Measurements from ENCODE around the gene SSBP4. TPM values are rescaled to one million over a fixed set of nuclear protein-coding genes. Genes with fewer than 3 reads are reported as not detected.

The SSBP4 gene
- 44.5 to 51.2 TPM (median 47.4 TPM) in 3 replicates for total RNA-seq (2021)
- percentile 43 among the genes with signal in this experiment for Bru-seq, nascent RNA
- long read RNA-seq, experiment 1, transcript SSBP4-202 (17 exons, 1,721 nt) = major isoform, 52 of 172 reads
- long read RNA-seq, experiment 1, transcript SSBP4-206 (3 exons, 793 nt) = minor isoform, 10 of 172 reads
- long read RNA-seq, experiment 1, transcript SSBP4-201 (18 exons, 1,768 nt) = minor isoform, 31 of 172 reads
- long read RNA-seq, experiment 1, partial matches to known transcripts = 18 of 172 reads
- long read RNA-seq, experiment 1, other reads (novel, unspliced or antisense) = 61 of 172 reads
- long read RNA-seq, experiment 2, transcript SSBP4-202 (17 exons, 1,721 nt) = minor isoform, 9 of 69 reads
- long read RNA-seq, experiment 2, transcript SSBP4-201 (18 exons, 1,768 nt) = major isoform, 10 of 69 reads
- long read RNA-seq, experiment 2, transcript SSBP4-206 (3 exons, 793 nt) = minor isoform, 9 of 69 reads
- long read RNA-seq, experiment 2, partial matches to known transcripts = 16 of 69 reads
- long read RNA-seq, experiment 2, other reads (novel, unspliced or antisense) = 25 of 69 reads
- long read RNA-seq, experiment 3, partial matches to known transcripts = 0 of 2 reads
- long read RNA-seq, experiment 3, other reads (novel, unspliced or antisense) = 1 of 2 reads

- ChIA-PET POLR2A (interaction anchor here (1.5 to 3.0 kb wide), 3 partner anchors 9 to 139 kb away, joined by 6 to 12 read pairs (median 9); no protein-coding TSS in a partner anchor), CTCF (interaction anchor here (0.6 to 9.7 kb wide), 24 partner anchors 9 to 378 kb away, joined by 3 to 94 read pairs (median 4); partner anchors contain the start of genes GDF15, LSM4 and REX1BD)
- no peaks in the 10 kb centered on the region for H3K9me3 Mint-ChIP-seq
- peaks cover 30% of the 10 kb centered on the region for H3K4me1 Mint-ChIP-seq
- no peaks in the 10 kb centered on the region for H3K36me3 Mint-ChIP-seq
- peak; percentile 5; the same call in 1 of the 2 replicates for ATAC-seq
- peaks cover 32% of the 10 kb centered on the region for H3K27me3 Mint-ChIP-seq (ENCODE audit: low read depth)
- H3K4me3 Mint-ChIP-seq = peak within 1 kb of the TSS; percentile 72
- DNase-seq (ENCODE audit: low spot score) = peak; percentile 69
- peak; percentile 59; the same call in 1 of the 2 replicates for TF ChIP-seq E2F5 (CRISPR knock-in tag; IDR thresholded peaks at IDR 0.05)
- 0 out of 2 replicates have a peak, but pooled peaks have one; percentile 68 for TF ChIP-seq KAT7 (CRISPR knock-in tag; IDR thresholded peaks at IDR 0.05; ENCODE audit: borderline replicate concordance)
- TF ChIP-seq ZNF317 (CRISPR knock-in tag; IDR thresholded peaks at IDR 0.05; ENCODE audit: borderline replicate concordance, low read depth) = no peak
- TF ChIP-seq ZNF671 (CRISPR knock-in tag; IDR thresholded peaks at IDR 0.05) = no peak
- TF ChIP-seq CBFB (CRISPR knock-in tag; IDR thresholded peaks at IDR 0.05; ENCODE audit: low read depth) = peak; percentile 25; the same call in 1 of the 2 replicates
- TF ChIP-seq CREM (CRISPR knock-in tag; IDR thresholded peaks at IDR 0.05) = peak; percentile 66; the same call in 1 of the 2 replicates
- 0 out of 2 replicates have a peak, but pooled peaks have one; percentile 65 for TF ChIP-seq SP1 (CRISPR knock-in tag; conservative IDR thresholded peaks at IDR 0.05)
- TF ChIP-seq ESRRA (CRISPR knock-in tag; IDR thresholded peaks at IDR 0.05; ENCODE audit: borderline replicate concordance) = 0 out of 2 replicates have a peak, but pooled peaks have one; percentile 26
- peak; percentile 71; the same call in 1 of the 2 replicates for TF ChIP-seq FOXP1 (CRISPR knock-in tag; IDR thresholded peaks at IDR 0.05; ENCODE audit: borderline replicate concordance)
- TF ChIP-seq ZMAT4 (CRISPR knock-in tag; IDR thresholded peaks at IDR 0.05) = no peak
- TF ChIP-seq ETV6 (CRISPR knock-in tag; IDR thresholded peaks at IDR 0.05) = no peak
- no peak for TF ChIP-seq USF1 (CRISPR knock-in tag; IDR thresholded peaks at IDR 0.05)
- TF ChIP-seq ZNF263 (CRISPR knock-in tag; IDR thresholded peaks at IDR 0.05; ENCODE audit: low read depth) = 0 out of 2 replicates have a peak, but pooled peaks have one; percentile 37
- no peak for TF ChIP-seq NR2C2 (CRISPR knock-in tag; IDR thresholded peaks at IDR 0.05)
- TF ChIP-seq PRDM15 (CRISPR knock-in tag; IDR thresholded peaks at IDR 0.05) = peak; percentile 51; the same call in 1 of the 2 replicates
- TF ChIP-seq TCF7 (CRISPR knock-in tag; IDR thresholded peaks at IDR 0.05; ENCODE audit: low read depth) = no peak
- TF ChIP-seq E2F4 (CRISPR knock-in tag; IDR thresholded peaks at IDR 0.05; ENCODE audit: borderline replicate concordance, low read depth) = no peak
- TF ChIP-seq TEAD1 (CRISPR knock-in tag; IDR thresholded peaks at IDR 0.05) = no peak
- no peak within 1 kb of the TSS for H3K27ac Mint-ChIP-seq
Measured at GRCh38 chr19:18419195-18419698, at the start of gene SSBP4. TSS of gene SSBP4 (plus strand) at chr19:18419398. CDS start at chr19:18419649, 251 bp downstream.

All from WTC11 (cell line).